ENCODE results near the gene NWD2.

NWD2 gene

DNA sequence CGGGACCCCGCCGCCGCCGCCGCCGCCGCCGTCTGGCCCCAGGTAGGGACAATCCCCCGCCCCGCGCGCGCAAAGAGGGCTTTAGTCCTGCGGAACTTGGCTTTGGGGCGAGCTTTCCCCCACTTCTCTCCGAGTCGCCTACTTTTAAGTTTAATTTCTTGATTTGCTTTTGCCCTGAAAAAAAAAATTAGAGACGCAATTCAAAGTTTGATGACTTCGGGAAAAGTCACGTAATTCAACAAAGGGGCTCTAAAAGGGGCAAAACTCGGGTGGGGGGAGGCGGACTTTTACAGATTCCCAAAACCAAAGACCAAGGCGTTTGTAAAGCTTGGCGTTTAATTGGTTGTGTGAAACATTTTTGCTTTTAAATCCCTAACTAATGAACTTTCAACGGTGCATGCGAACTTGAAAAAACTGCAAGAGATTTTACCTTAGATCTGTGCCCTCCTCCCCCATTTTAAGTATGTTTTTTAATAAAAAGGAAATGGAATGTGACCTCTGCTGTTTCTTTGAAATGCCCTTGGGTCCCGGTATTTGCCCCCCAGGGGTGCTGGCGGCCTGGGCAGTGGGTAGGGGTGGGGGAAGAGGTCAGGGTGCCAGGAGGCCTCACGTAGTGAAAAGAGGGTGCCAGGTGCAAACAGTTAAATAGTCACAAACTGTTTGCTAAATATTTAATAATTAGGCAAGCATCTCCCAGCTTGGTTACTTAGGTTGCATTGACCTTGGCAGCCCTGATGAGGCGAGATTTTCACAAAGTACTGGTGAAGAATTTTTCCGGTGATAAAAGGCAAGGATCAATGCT lies 209.7 kb downstream of the NWD2 start:
- no peak overlapping the region for H3K27ac ChIP-seq (ENCODE audit: low read depth, low read length)
- H3K4me1 ChIP-seq (ENCODE audit: control insufficient read depth, insufficient read depth, low read length): peaks cover 16% of the 10 kb centered on the region; the same call in 1 of the 2 replicates
- peak overlapping the region; percentile 74 for H3K4me3 ChIP-seq (ENCODE audit: low read depth, low read length)
- peaks cover 29% of the 10 kb centered on the region for H3K27me3 ChIP-seq (ENCODE audit: control insufficient read depth, insufficient read depth, low read length)
- no peaks in the 10 kb centered on the region for H3K36me3 ChIP-seq (ENCODE audit: control insufficient read depth, insufficient read depth, low read length)
- H3K9ac ChIP-seq (ENCODE audit: low read depth, low read length): no peak overlapping the region; the same call in 1 of the 2 replicates
- H3K9me3 ChIP-seq (ENCODE audit: control insufficient read depth, insufficient read depth, low read length): no peaks in the 10 kb centered on the region

- H3K4me1 ChIP-seq (ENCODE audit: control insufficient read depth, insufficient read depth, low read length): peaks cover 16% of the 10 kb centered on the region; the same call in 1 of the 2 replicates
- no peaks in the 10 kb centered on the region for H3K9me3 ChIP-seq (ENCODE audit: control insufficient read depth, insufficient read depth, low read length)
- H3K27ac ChIP-seq (ENCODE audit: low read depth, low read length): no peak overlapping the region
- H3K36me3 ChIP-seq (ENCODE audit: control insufficient read depth, insufficient read depth, low read length): no peaks in the 10 kb centered on the region
- no peak overlapping the region for H3K4me3 ChIP-seq (ENCODE audit: low read depth, low read length)
- H3K9ac ChIP-seq (ENCODE audit: low read depth, low read length): no peak overlapping the region
- H3K27me3 ChIP-seq (ENCODE audit: control insufficient read depth, insufficient read depth, low read length): peaks cover 29% of the 10 kb centered on the region
These were observed 211.0 kb downstream of the NWD2 start for GRCh38 chr4:37455301-37456131.

GRCh38 chr4:37461801-37462200 lies 217.3 kb downstream of the NWD2 start:
- Histone ChIP-seq H3K4me1 (ENCODE audit: control insufficient read depth, insufficient read depth, low read length) (peaks cover 3% of the 10 kb centered on the region; the same call in 1 of the 2 replicates), H3K9ac (ENCODE audit: low read depth, low read length) (no peak overlapping the region), H3K4me3 (ENCODE audit: low read depth, low read length) (no peak overlapping the region), H3K27me3 (ENCODE audit: control insufficient read depth, insufficient read depth, low read length) (no peaks in the 10 kb centered on the region), H3K9me3 (ENCODE audit: control insufficient read depth, insufficient read depth, low read length) (no peaks in the 10 kb centered on the region), H3K27ac (ENCODE audit: low read depth, low read length) (no peak overlapping the region), H3K36me3 (ENCODE audit: control insufficient read depth, insufficient read depth, low read length) (no peaks in the 10 kb centered on the region)

DNA sequence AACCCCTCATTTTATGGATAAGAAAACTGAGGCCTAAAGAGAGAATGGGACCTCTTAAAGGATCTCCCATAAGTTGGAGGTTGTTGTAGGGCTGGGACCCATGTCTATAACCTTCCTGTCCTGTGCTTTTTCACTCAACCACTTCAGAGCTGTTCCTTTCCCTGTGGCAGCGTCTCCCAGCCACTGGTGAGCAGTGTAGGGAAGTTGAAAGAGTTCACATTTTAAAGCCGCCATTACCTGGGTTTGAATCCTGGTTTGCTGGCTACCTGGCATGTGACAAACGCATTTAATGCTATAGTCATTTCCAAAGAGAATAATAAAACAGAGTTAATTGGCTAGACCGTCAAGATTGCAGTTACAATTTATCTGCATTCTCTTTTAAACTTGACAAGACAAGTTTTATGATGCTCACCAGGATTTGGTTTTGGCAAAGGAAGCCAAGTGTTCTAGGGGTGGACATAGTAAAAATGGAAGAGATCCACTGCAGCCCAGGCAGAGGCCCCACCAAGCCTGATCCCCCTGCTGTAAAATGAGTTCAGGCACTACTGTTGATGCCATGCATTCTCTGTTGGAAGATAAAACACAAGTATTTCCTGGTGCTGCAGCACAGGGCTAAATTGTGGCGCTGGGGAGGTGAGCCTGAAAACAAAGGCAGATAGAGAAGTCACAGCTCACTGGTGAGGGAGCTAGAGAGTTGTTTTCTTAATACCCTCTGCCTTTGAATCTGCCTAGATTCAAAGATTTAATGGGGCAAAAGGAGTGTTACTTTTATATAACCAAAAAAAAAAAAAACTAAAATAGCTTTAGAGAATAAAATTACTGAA lies 218.7 kb downstream of the NWD2 start:
- H3K4me1 ChIP-seq (ENCODE audit: control insufficient read depth, insufficient read depth, low read length): peaks cover 3% of the 10 kb centered on the region; the same call in 1 of the 2 replicates
- no peak overlapping the region for H3K27ac ChIP-seq (ENCODE audit: low read depth, low read length)
- H3K4me3 ChIP-seq (ENCODE audit: low read depth, low read length): no peak overlapping the region
- H3K27me3 ChIP-seq (ENCODE audit: control insufficient read depth, insufficient read depth, low read length): no peaks in the 10 kb centered on the region
- H3K9me3 ChIP-seq (ENCODE audit: control insufficient read depth, insufficient read depth, low read length): no peaks in the 10 kb centered on the region
- H3K36me3 ChIP-seq (ENCODE audit: control insufficient read depth, insufficient read depth, low read length): no peaks in the 10 kb centered on the region
- H3K9ac ChIP-seq (ENCODE audit: low read depth, low read length): no peak overlapping the region

DNA sequence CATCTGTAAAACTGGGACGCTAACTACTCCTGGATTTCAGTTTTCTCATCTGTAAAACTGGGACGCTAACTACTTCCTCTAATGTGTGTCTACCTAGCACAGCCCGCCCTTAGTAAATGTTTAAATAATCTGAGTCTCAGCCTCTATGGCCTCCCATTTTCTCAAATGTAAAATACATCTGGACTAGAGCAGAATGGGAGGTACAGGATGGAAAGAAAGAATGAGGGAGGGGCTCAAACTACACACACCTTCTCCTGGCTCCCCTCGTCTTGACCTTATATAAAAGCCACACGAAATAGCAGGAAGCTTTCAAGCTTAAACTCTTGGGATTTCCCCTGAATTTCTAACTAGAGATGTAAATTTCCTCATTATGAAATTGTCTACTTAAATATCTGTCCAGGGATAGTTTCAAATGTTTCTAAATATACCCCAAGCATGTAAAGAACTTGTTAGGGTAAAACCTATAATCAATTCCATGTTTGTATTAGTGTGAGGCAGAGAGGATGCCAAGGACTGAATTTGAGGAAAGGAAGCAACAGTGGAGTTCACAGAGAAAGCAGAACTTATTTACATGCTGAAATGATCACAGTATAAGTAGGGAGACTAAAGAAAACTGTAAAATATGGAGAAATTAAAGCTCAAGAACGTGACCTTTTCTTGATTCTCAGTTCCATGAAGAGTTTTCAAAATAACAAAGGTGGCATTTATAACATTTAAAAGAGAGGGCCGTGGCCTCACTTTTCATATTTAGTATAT lies 220.0 kb downstream of the NWD2 start:
- H3K9ac ChIP-seq (ENCODE audit: low read depth, low read length): no peak overlapping the region

DNA sequence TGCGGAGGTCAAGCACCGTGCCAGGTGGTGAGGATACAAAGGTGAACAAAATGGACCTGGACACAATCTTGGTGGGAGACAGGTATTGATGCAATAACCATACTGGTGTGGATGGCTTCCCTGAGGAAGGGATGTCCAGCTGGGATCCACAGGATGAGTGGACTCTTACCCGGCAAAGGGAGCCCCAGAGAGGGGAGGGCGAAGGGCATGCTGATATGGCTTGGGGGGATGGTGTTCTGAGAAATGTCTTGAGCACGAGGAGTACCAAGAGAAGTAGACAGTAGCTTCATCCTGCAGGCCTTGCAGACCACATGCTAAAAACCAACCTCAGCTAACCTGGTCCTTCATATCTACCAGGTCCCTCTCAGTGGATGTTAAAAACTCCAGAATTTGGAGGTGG lies 220.8 kb downstream of the NWD2 start:
- Histone ChIP-seq H3K4me1 (ENCODE audit: control insufficient read depth, insufficient read depth, low read length) (peaks cover 3% of the 10 kb centered on the region; the same call in 1 of the 2 replicates), H3K27ac (ENCODE audit: low read depth, low read length) (no peak overlapping the region), H3K4me3 (ENCODE audit: low read depth, low read length) (no peak overlapping the region), H3K36me3 (ENCODE audit: control insufficient read depth, insufficient read depth, low read length) (no peaks in the 10 kb centered on the region), H3K27me3 (ENCODE audit: control insufficient read depth, insufficient read depth, low read length) (no peaks in the 10 kb centered on the region), H3K9me3 (ENCODE audit: control insufficient read depth, insufficient read depth, low read length) (no peaks in the 10 kb centered on the region), H3K9ac (ENCODE audit: low read depth, low read length) (no peak overlapping the region)

More for the DNA sequence above, 220.0 kb downstream of the NWD2 start:
- Histone ChIP-seq H3K27me3 (ENCODE audit: control insufficient read depth, insufficient read depth, low read length) (no peaks in the 10 kb centered on the region), H3K9me3 (ENCODE audit: control insufficient read depth, insufficient read depth, low read length) (no peaks in the 10 kb centered on the region), H3K36me3 (ENCODE audit: control insufficient read depth, insufficient read depth, low read length) (no peaks in the 10 kb centered on the region), H3K27ac (ENCODE audit: low read depth, low read length) (no peak overlapping the region), H3K4me1 (ENCODE audit: control insufficient read depth, insufficient read depth, low read length) (peaks cover 3% of the 10 kb centered on the region; the same call in 1 of the 2 replicates), H3K4me3 (ENCODE audit: low read depth, low read length) (no peak overlapping the region)

GRCh38 chr4:37465845-37466244 lies 221.3 kb downstream of the NWD2 start:
- no peaks in the 10 kb centered on the region for H3K9me3 ChIP-seq (ENCODE audit: control insufficient read depth, insufficient read depth, low read length)
- peaks cover 3% of the 10 kb centered on the region; the same call in 1 of the 2 replicates for H3K4me1 ChIP-seq (ENCODE audit: control insufficient read depth, insufficient read depth, low read length)
- H3K9ac ChIP-seq (ENCODE audit: low read depth, low read length): no peak overlapping the region
- no peak overlapping the region for H3K27ac ChIP-seq (ENCODE audit: low read depth, low read length)
- H3K27me3 ChIP-seq (ENCODE audit: control insufficient read depth, insufficient read depth, low read length): no peaks in the 10 kb centered on the region
- H3K4me3 ChIP-seq (ENCODE audit: low read depth, low read length): no peak overlapping the region
- no peaks in the 10 kb centered on the region for H3K36me3 ChIP-seq (ENCODE audit: control insufficient read depth, insufficient read depth, low read length)

DNA sequence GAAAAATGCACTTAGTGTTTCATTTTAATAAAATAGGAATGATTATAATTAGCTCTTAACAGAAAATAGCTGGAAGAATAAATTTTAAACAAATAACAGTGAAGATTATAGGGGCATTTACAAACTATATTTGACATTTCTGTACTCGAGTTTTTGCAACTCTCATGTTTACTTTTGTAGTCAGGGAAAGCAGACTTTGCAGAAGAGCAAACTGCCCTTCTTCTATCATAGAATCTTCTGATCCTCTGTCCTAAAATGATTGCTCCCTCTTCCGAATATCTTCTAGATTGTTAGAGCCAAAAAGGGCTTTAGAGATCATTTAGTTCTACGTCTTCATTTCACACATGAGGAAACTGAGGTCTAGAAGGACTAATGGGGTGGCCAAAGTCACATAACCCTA lies 222.7 kb downstream of the NWD2 start:
- Histone ChIP-seq H3K27me3 (ENCODE audit: control insufficient read depth, insufficient read depth, low read length) (no peaks in the 10 kb centered on the region), H3K27ac (ENCODE audit: low read depth, low read length) (no peak overlapping the region), H3K4me3 (ENCODE audit: low read depth, low read length) (no peak overlapping the region), H3K9me3 (ENCODE audit: control insufficient read depth, insufficient read depth, low read length) (no peaks in the 10 kb centered on the region), H3K9ac (ENCODE audit: low read depth, low read length) (no peak overlapping the region), H3K36me3 (ENCODE audit: control insufficient read depth, insufficient read depth, low read length) (no peaks in the 10 kb centered on the region), H3K4me1 (ENCODE audit: control insufficient read depth, insufficient read depth, low read length) (peaks cover 3% of the 10 kb centered on the region; the same call in 1 of the 2 replicates)

DNA sequence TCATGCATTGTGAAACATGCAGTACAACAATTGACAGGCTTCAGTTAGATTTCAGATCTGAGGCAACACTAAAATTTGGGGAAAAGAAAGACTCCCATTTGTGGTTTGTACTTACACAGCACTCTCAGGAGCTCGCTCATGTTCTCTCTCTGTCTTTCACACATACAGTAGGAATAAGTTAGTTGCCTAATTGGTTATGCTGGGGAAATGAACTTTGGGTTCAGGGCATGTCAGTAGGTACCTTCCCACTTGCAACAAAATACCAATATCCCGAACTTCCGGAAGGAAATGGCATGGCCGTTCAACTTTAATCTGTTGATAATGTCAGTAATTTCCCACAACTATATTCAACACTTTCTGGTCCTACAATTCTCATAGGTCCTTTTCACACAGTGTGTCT lies 223.3 kb downstream of the NWD2 start:
- Histone ChIP-seq H3K9ac (ENCODE audit: low read depth, low read length) (no peak overlapping the region), H3K27me3 (ENCODE audit: control insufficient read depth, insufficient read depth, low read length) (no peaks in the 10 kb centered on the region), H3K36me3 (ENCODE audit: control insufficient read depth, insufficient read depth, low read length) (no peaks in the 10 kb centered on the region), H3K4me1 (ENCODE audit: control insufficient read depth, insufficient read depth, low read length) (peaks cover 3% of the 10 kb centered on the region; the same call in 1 of the 2 replicates), H3K9me3 (ENCODE audit: control insufficient read depth, insufficient read depth, low read length) (no peaks in the 10 kb centered on the region), H3K4me3 (ENCODE audit: low read depth, low read length) (no peak overlapping the region), H3K27ac (ENCODE audit: low read depth, low read length) (no peak overlapping the region)

GRCh38 chr4:37469286-37469685 lies 224.7 kb downstream of the NWD2 start:
- no peak overlapping the region for H3K9ac ChIP-seq (ENCODE audit: low read depth, low read length)
- H3K4me3 ChIP-seq (ENCODE audit: low read depth, low read length): no peak overlapping the region
- no peaks in the 10 kb centered on the region for H3K36me3 ChIP-seq (ENCODE audit: control insufficient read depth, insufficient read depth, low read length)
- no peaks in the 10 kb centered on the region for H3K27me3 ChIP-seq (ENCODE audit: control insufficient read depth, insufficient read depth, low read length)
- H3K9me3 ChIP-seq (ENCODE audit: control insufficient read depth, insufficient read depth, low read length): no peaks in the 10 kb centered on the region
- H3K4me1 ChIP-seq (ENCODE audit: control insufficient read depth, insufficient read depth, low read length): no peaks in the 10 kb centered on the region
- no peak overlapping the region for H3K27ac ChIP-seq (ENCODE audit: low read depth, low read length)
